Measurements from ENCODE around the gene PPP1R26.

PPP1R26 gene

DNA sequence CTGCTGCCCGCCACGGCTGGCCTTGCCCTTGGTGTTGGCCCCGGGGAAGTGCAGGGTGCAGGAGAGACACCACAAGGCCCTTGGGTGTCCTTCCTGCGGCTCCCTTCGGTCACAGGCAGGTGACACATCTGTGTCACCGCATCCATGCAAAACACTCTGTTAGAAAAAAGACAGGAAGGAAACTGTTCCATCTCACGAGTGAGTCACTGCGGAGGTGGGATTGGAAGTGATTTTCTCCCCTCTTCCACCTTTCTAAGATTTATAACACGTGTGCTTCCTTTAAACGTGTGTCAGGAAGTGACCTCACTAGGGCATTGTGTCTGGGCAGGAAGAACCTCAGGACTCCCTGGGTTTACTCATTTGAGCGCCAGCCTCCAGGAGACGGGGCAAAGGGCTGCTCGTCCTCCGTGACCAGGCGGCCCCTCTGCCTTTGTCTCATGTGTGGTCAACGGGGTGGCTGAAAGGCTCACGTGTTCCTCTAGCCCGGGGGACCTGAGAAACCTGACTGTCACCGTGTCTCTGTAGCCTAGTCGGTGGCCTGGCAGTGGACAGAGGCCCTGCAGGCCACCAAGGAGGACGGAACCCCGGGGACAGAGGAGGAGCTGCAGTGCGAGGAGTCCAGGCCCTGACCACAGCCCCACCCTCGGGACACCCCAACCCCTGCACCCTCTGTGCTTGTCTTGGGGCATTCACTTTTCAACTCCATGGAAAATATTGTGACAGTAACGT lies 36.7 kb downstream of the PPP1R26 start:
- no peak for DNase-seq (ENCODE audit: low read depth)
- TF ChIP-seq, protein P1, sequence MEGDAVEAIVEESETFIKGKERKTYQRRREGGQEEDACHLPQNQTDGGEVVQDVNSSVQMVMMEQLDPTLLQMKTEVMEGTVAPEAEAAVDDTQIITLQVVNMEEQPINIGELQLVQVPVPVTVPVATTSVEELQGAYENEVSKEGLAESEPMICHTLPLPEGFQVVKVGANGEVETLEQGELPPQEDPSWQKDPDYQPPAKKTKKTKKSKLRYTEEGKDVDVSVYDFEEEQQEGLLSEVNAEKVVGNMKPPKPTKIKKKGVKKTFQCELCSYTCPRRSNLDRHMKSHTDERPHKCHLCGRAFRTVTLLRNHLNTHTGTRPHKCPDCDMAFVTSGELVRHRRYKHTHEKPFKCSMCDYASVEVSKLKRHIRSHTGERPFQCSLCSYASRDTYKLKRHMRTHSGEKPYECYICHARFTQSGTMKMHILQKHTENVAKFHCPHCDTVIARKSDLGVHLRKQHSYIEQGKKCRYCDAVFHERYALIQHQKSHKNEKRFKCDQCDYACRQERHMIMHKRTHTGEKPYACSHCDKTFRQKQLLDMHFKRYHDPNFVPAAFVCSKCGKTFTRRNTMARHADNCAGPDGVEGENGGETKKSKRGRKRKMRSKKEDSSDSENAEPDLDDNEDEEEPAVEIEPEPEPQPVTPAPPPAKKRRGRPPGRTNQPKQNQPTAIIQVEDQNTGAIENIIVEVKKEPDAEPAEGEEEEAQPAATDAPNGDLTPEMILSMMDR (conservative IDR thresholded peaks at IDR 0.05; ENCODE audit: low read depth, low read length), result no peak
- no peak overlapping the region for H3K4me3 ChIP-seq (ENCODE audit: low read length)

GRCh38 chr9:135517407-135517822 lies 37.8 kb downstream of the PPP1R26 start:
- DNase-seq (ENCODE audit: low read depth), result no peak
- H3K4me3 ChIP-seq (ENCODE audit: low read length), result no peak overlapping the region
- TF ChIP-seq, protein P1 (conservative IDR thresholded peaks at IDR 0.05; ENCODE audit: low read depth, low read length), result no peak

DNA sequence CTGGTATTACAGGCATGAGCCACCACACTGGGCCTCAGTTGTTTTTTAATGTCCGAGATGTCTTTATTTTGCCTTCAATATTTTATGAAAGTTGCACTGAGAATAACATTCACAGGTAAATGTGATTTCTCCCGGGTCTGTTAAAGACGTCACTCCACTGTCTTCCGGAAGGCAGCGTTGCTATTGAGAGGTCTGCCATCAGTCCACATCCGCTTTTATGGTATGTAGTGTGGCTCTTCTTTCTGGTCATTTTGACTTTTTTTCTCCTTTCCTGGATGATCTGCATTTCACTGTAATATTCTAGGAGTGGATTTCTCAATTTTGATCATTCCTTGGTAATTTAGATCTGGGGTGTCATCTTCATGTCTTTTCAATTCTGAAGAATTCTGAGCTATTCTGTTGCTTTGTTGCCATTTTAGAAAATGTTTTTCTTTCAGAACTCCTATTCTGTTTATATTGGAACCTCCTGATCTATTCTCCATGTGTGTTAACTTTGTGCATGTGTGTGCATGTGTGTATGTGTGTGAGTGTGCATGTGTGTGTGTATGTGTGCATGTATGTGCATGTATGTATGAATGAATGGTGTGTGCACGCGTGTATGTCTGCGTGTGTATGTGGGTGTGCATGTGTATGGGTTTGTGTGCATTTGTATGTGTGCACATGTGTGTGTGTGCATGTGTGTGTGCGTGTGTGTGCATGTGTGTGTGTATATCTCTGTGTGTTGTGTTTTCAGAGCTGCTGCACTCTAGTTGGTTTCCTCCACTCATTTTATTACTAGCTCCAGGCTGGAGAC lies 39.8 kb downstream of the PPP1R26 start:
- TF ChIP-seq, protein P1 (conservative IDR thresholded peaks at IDR 0.05; ENCODE audit: low read depth, low read length), result no peak

GRCh38 chr9:135520916-135521607 lies 41.5 kb downstream of the PPP1R26 start, which contains the start of gene LCN1:
TSS of gene LCN1 (plus strand) at chr9:135521440. CDS start at chr9:135521498, 58 bp downstream.
- TF ChIP-seq, protein P1 (conservative IDR thresholded peaks at IDR 0.05; ENCODE audit: low read depth, low read length), result no peak
- no peak for DNase-seq (ENCODE audit: low read depth)
- no peak within 1 kb of the TSS for H3K4me3 ChIP-seq (ENCODE audit: low read length)

More for the DNA sequence above, 39.8 kb downstream of the PPP1R26 start:
- no peak for DNase-seq (ENCODE audit: low read depth)
- H3K4me3 ChIP-seq (ENCODE audit: low read length), result no peak overlapping the region

DNA sequence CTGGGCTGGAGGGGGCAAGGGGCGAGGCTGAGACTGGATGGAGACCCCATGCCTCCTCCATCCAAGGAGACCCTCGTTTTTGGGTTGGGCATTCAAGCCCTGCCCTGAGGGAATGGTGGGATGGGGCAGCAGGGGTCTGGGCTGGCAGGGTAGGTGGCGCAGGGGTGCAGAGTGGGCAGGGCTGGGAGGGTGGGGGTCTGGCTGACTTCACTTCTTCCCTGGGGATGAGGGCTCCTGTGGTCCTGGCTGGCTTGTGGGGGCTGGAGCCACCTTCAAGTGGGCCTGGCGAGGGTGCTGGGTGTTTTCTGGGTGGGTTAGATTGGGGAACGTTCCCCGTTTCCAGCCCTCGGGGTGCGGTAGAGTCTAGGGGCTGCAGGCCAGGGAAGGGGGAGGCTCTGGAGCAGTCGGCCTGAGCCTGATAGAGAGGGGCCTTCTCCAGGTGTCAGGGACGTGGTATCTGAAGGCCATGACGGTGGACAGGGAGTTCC lies 42.1 kb downstream of the PPP1R26 start:
- no peak for DNase-seq (ENCODE audit: low read depth)
- TF ChIP-seq, protein P1 (conservative IDR thresholded peaks at IDR 0.05; ENCODE audit: low read depth, low read length), result no peak
- no peak overlapping the region for H3K4me3 ChIP-seq (ENCODE audit: low read length)

DNA sequence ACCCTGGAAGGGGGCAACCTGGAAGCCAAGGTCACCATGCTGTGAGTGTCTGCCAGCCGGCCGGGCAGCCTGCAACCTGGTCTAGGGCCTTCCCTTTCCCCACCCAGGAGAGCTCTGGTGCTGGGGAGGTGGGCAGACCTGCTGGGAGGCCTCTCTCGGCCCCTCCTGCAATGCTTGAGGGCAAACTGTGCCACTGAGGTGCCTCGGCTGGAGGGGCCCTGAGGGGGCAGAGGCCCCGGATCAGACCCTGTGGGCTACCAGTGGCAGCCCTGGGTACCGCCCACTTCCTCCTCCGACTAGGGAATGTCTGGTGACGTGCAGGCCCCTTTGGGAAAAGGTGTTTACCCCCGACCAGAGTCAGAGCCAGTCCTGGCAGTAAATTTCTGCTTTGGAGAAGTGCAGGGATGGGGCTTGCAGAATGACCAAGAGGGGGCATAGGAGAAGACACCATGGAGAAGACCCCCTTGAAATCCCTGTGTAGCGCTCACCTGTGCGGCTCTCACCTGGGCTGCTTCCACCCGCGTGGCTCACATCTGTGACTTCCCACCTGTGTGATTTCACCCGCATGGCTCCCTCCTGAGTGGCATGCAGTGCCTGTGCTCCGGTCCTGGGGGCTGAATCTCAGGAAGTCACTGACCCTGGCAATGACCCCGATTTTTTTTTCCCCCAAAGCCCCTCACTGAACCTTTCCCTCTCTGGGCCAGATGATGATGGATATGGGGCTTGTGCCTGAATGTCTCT lies 42.7 kb downstream of the PPP1R26 start:
- DNase-seq (ENCODE audit: low read depth), result no peak

More for the DNA sequence above, 42.7 kb downstream of the PPP1R26 start:
- TF ChIP-seq, protein P1 (conservative IDR thresholded peaks at IDR 0.05; ENCODE audit: low read depth, low read length), result no peak
- no peak overlapping the region for H3K4me3 ChIP-seq (ENCODE audit: low read length)

Measured in retinal pigment epithelial cell (primary cell).